ENCODE measurements around the gene PLEKHF1.

DNA sequence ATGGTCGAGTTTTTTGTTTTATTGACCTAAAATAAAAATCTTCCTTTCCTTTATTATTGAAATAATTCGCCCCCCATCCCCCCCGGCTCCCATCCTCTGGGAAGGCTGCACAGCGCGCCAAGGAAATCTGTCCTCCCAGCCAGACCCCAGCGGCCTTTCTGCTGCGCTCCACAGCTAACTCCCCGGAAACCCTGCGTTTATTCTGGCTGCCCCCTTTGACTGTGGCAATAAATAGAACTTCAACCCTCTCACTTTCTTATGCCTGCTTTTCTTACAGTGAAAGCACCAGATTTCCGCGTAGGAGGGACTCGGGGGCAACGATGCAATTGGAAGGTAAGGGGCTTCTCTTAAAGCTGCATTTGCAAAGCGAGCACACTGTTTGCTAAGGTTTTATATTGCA, 59.5 kb downstream of the PLEKHF1 start:
- no peak for TF ChIP-seq POLR2AphosphoS5 (IDR thresholded peaks at IDR 0.05)
- no peak for TF ChIP-seq CTCF (IDR thresholded peaks at IDR 0.05)
- no peak for TF ChIP-seq EP300 (IDR thresholded peaks at IDR 0.05)
